GM12875 (cell line): ENCODE data around the gene ACSS1.

Source experiments
- H3K4me3 ChIP-seq: one replicate; pipeline ENCODE4 v1.5.1; 2011; ENCODE audit warnings: low read depth, low read length, control low read depth
- CTCF ChIP-seq: IDR thresholded peaks from 2 replicates; pipeline ENCODE4 v1.5.1; 2011; ENCODE audit warnings: low read depth, mild to moderate bottlenecking, control low read depth, inconsistent platforms, low read length, moderate library complexity, borderline replicate concordance; ENCODE audit not compliant: insufficient read depth

ACSS1 gene

GRCh38 chr20:25016471-25016870 is 41.5 kb downstream of the ACSS1 start:
- H3K4me3 ChIP-seq = no peak overlapping the region
- no peak for TF ChIP-seq CTCF

GRCh38 chr20:25015986-25016385 is 42.0 kb downstream of the ACSS1 start:
- no peak for TF ChIP-seq CTCF
- no peak overlapping the region for H3K4me3 ChIP-seq

GRCh38 chr20:25014816-25015215 is 43.1 kb downstream of the ACSS1 start:
- no peak overlapping the region for H3K4me3 ChIP-seq

GRCh38 chr20:25013478-25014380 is 44.2 kb downstream of the ACSS1 start:
- TF ChIP-seq CTCF = no peak
- H3K4me3 ChIP-seq = no peak overlapping the region

More at GRCh38 chr20:25014816-25015215, 43.1 kb downstream of the ACSS1 start:
- no peak for TF ChIP-seq CTCF

GRCh38 chr20:25012616-25013189 is 45.2 kb downstream of the ACSS1 start:
- no peak for TF ChIP-seq CTCF
- H3K4me3 ChIP-seq = no peak overlapping the region

- H3K4me3 ChIP-seq = no peak overlapping the region
- no peak for TF ChIP-seq CTCF
These were observed 46.1 kb downstream of the ACSS1 start for GRCh38 chr20:25011831-25012241.

- no peak overlapping the region for H3K4me3 ChIP-seq
- TF ChIP-seq CTCF = no peak
These were observed 46.7 kb downstream of the ACSS1 start for GRCh38 chr20:25011261-25011660.
